Chondrocyte (in vitro differentiated cells): ENCODE data around the gene RXRG. TPM values are rescaled to one million over a fixed set of nuclear protein-coding genes. Genes with fewer than 3 reads are reported as not detected.

ENCODE experiments used
- DNase-seq: peaks from one replicate; pipeline ENCODE4 v3.0.0; 2021; ENCODE audit warnings: mixed read lengths, low spot score
- H3K27ac Mint-ChIP-seq: one replicate; pipeline ENCODE4 v1.8.0; 2021; ENCODE audit warnings: mild to moderate bottlenecking, moderate library complexity, mixed read lengths; ENCODE audit not compliant: unreplicated experiment
- H3K27me3 Mint-ChIP-seq: 2 replicates; pipeline ENCODE4 v1.8.0; 2021; ENCODE audit warnings: low read depth, mixed read lengths
- H3K36me3 Mint-ChIP-seq: 2 replicates; pipeline ENCODE4 v1.8.0; 2021; ENCODE audit warnings: low read depth, mixed read lengths
- H3K4me1 Mint-ChIP-seq: 2 replicates; pipeline ENCODE4 v1.8.0; 2021; ENCODE audit warnings: low read depth, mild to moderate bottlenecking, mixed read lengths
- H3K4me3 Mint-ChIP-seq: one replicate; pipeline ENCODE4 v1.8.0; 2021; ENCODE audit warnings: mild to moderate bottlenecking, moderate library complexity, mixed read lengths; ENCODE audit not compliant: unreplicated experiment
- H3K9me3 Mint-ChIP-seq: 2 replicates; pipeline ENCODE4 v1.8.0; 2021; ENCODE audit warnings: low read depth, mixed read lengths
- total RNA-seq: library from RNA; stranded (reverse); gene quantifications from 3 replicates; pipeline ENCODE4 v1.2.1, GENCODE V29; 2021
- TF ChIP-seq, protein P1 (sequence below): fragments of 200-600 bp; sonication (generic); IDR thresholded peaks from 2 replicates; pipeline ENCODE4 v1.5.0; 2021; ENCODE audit warnings: antibody characterized with exemption, mild to moderate bottlenecking, moderate library complexity

The RXRG gene
- total RNA-seq, 1 donor from 2014 or later: not detected

DNA sequence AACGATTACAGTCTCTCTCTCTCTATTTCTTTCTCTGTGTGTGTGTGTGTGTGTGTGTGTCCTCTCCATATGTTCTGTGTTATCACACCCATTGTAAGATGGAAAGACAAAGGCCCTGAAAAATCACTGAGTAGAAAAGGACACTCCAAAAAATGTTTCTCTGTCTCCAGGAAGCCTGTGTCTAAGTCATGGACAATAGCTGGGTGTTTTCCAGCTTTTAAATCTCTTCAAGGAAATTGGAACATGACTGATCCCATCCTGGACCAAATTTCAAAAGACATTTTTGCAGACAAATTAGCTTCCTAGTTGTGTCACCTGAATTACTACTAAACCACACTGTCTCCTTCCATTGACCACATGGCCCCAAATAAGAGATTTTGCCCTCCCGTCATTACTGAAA lies 57.4 kb downstream of the RXRG start:
- H3K36me3 Mint-ChIP-seq: no peaks in the 10 kb centered on the region
- H3K9me3 Mint-ChIP-seq: no peaks in the 10 kb centered on the region
- TF ChIP-seq, protein P1, sequence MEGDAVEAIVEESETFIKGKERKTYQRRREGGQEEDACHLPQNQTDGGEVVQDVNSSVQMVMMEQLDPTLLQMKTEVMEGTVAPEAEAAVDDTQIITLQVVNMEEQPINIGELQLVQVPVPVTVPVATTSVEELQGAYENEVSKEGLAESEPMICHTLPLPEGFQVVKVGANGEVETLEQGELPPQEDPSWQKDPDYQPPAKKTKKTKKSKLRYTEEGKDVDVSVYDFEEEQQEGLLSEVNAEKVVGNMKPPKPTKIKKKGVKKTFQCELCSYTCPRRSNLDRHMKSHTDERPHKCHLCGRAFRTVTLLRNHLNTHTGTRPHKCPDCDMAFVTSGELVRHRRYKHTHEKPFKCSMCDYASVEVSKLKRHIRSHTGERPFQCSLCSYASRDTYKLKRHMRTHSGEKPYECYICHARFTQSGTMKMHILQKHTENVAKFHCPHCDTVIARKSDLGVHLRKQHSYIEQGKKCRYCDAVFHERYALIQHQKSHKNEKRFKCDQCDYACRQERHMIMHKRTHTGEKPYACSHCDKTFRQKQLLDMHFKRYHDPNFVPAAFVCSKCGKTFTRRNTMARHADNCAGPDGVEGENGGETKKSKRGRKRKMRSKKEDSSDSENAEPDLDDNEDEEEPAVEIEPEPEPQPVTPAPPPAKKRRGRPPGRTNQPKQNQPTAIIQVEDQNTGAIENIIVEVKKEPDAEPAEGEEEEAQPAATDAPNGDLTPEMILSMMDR: no peak
- H3K27ac Mint-ChIP-seq: no peak overlapping the region
- H3K4me1 Mint-ChIP-seq: no peaks in the 10 kb centered on the region
- no peak overlapping the region for H3K4me3 Mint-ChIP-seq
- DNase-seq: no peak
- H3K27me3 Mint-ChIP-seq: peaks cover 77% of the 10 kb centered on the region

DNA sequence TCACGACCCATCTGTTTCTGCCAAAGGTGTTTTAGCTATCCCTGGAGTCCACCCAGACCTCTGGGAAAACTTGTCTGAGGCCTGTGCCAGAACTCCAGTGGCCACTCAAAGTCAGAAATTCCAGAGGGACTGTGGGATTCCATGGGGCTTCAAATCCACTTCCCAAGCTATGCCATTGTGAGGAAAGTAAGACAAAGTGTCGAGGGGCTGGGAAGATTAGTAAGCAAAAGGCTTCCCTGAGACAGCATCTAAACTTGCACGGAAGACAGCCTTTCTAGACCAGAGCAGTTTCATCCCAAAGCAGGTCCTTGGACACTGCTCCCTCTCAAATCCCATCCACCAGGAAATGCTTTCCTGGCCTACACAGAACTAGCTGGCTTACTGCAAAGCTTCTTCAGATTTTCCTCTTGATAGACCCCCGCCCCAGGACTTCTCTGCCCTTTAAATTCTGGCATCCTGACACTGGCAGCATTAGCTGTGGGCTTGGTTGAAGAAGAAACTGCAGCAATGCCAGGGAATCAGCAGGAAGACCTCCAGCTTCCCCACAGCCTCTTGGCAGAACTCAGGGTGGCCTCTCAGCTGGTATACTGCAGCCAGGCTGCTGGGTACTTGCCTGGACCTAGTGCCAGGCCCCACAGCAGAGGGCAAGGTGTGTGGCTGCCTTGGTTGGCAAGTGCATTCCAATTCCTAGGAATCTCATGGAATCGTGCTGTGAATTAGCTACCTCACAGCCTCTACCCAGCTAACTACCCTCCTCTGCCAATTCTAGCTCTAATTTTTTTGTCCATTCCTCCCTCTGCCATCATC lies 61.1 kb downstream of the RXRG start:
- Mint-ChIP-seq H3K4me1 (no peaks in the 10 kb centered on the region), H3K27me3 (peaks cover 76% of the 10 kb centered on the region), H3K36me3 (no peaks in the 10 kb centered on the region), H3K9me3 (no peaks in the 10 kb centered on the region), H3K4me3 (no peak overlapping the region), H3K27ac (no peak overlapping the region)
- TF ChIP-seq, protein P1: no peak
- DNase-seq: no peak

DNA sequence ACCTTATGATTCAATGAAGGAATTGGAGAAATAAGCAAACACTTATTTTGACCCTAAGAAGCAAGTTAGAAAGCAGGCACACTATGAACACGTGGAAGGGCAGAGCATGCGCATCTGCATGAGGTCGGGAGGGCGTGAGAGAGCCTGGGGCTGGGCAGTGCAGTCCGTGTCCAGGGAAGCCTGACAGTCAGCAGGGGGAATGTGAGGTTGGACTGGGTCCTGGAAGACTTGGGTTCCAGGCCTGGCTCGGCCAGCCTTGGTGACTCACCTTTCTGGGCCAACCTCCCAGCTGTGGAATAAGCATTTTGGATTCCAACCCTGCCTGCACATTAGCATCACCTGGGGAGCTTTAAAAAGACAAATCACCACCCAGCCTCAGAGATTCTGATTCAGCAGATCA lies 61.9 kb downstream of the RXRG start:
- Mint-ChIP-seq H3K4me3 (no peak overlapping the region), H3K27me3 (peaks cover 71% of the 10 kb centered on the region), H3K4me1 (no peaks in the 10 kb centered on the region), H3K27ac (no peak overlapping the region), H3K36me3 (no peaks in the 10 kb centered on the region), H3K9me3 (no peaks in the 10 kb centered on the region)
- TF ChIP-seq, protein P1: no peak
- no peak for DNase-seq

GRCh38 chr1:165381745-165382505 lies 63.0 kb downstream of the RXRG start:
- DNase-seq: no peak
- TF ChIP-seq, protein P1: no peak
- H3K9me3 Mint-ChIP-seq: no peaks in the 10 kb centered on the region
- peaks cover 65% of the 10 kb centered on the region for H3K27me3 Mint-ChIP-seq
- H3K4me1 Mint-ChIP-seq: peaks cover 3% of the 10 kb centered on the region
- H3K27ac Mint-ChIP-seq: no peak overlapping the region
- H3K36me3 Mint-ChIP-seq: no peaks in the 10 kb centered on the region
- H3K4me3 Mint-ChIP-seq: no peak overlapping the region

GRCh38 chr1:165376811-165377311 lies 68.1 kb downstream of the RXRG start:
- H3K4me1 Mint-ChIP-seq: peaks cover 17% of the 10 kb centered on the region
- no peaks in the 10 kb centered on the region for H3K36me3 Mint-ChIP-seq
- peaks cover 76% of the 10 kb centered on the region for H3K27me3 Mint-ChIP-seq
- TF ChIP-seq, protein P1: no peak
- DNase-seq: no peak
- peak overlapping the region; percentile 61 for H3K4me3 Mint-ChIP-seq
- no peak overlapping the region for H3K27ac Mint-ChIP-seq
- no peaks in the 10 kb centered on the region for H3K9me3 Mint-ChIP-seq
